ENCODE measurements around the gene BGN.

The BGN gene

GRCh38 chrX:153533091-153533490 is 38.3 kb downstream of the BGN start:
- no peak for DNase-seq

- no peak for DNase-seq
Measured at GRCh38 chrX:153537080-153537479, 42.3 kb downstream of the BGN start.

GRCh38 chrX:153537526-153538295 is 42.9 kb downstream of the BGN start:
- DNase-seq, result no peak

- no peak for DNase-seq
Measured at GRCh38 chrX:153538424-153538823, 43.6 kb downstream of the BGN start.

- DNase-seq, result peak; percentile 39 to 52
Measured at GRCh38 chrX:153539171-153539978, 44.6 kb downstream of the BGN start.

GRCh38 chrX:153539979-153540358 is 45.2 kb downstream of the BGN start:
- DNase-seq, result no peak

- no peak for DNase-seq
Measured at GRCh38 chrX:153544727-153545126, 49.9 kb downstream of the BGN start.

GRCh38 chrX:153546386-153546785 is 51.6 kb downstream of the BGN start:
- no peak for DNase-seq

- no peak for DNase-seq
Measured at GRCh38 chrX:153547195-153547594, 52.4 kb downstream of the BGN start.

- DNase-seq, result no peak
Measured at GRCh38 chrX:153549231-153549630, 54.5 kb downstream of the BGN start.

- DNase-seq, result no peak
Measured at GRCh38 chrX:153549807-153550206, 55.0 kb downstream of the BGN start.

- DNase-seq, result no peak
Measured at GRCh38 chrX:153551135-153551534, 56.4 kb downstream of the BGN start.

GRCh38 chrX:153554519-153555167 is 59.9 kb downstream of the BGN start:
- DNase-seq, result peak; percentile 38 to 59

GRCh38 chrX:153556767-153557166 is 62.0 kb downstream of the BGN start:
- DNase-seq, result no peak

- DNase-seq, result no peak
Measured at GRCh38 chrX:153557618-153558355, 63.0 kb downstream of the BGN start.
